ENCODE results near the gene MYL1.

The MYL1 gene

DNA sequence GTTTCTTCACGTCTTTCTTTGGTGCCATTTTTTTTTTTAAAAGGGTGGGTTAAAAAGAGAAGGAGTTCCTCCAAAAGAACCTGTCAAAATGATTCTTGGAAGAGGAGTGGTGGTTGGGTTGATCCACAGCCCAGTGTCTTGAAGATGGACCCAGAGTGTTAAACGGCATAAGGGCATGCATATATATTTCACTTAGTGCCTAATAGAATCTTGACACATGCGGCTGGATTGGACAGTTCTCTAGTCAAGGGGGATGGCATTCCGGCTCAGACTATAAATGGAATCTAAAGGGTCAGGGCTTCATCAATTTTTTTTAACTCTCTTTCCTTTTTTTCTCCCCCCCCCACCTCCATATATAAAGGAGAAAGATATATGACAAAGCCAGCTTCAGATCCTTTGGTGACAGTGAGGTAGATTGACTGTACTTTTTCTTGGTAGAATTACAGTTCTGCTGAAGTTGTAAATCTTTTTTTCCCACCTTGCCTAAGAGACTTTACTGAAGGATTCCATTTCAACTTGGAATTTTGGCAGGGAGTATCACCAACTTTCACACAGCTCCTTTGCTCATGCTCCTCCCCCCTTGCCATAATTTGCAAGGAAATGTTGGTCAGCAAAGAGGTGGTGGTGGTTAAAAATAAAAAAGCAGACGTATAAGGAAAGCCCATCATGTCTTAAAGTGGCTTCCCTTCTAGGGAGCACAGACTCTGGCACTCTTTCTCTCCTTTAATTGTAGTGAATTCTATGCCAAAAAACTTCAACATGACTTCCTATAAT, at the start of gene MYL1:
Gene MYL1 (minus strand): TSS at position 160 of the 774 bp plus-strand sequence. CDS start 132 bp downstream, at position 28.
- H4K20me1 ChIP-seq (ENCODE audit: insufficient read depth, low read length), result no peaks in the 10 kb centered on the region
- no peak within 1 kb of the TSS for H3K4me3 ChIP-seq (ENCODE audit: low read depth, low read length, poor library complexity, severe bottlenecking)
- no peak within 1 kb of the TSS for H3K4me2 ChIP-seq (ENCODE audit: low read length)
- H3K4me1 ChIP-seq (ENCODE audit: insufficient read depth, low read length, severe bottlenecking), result no peaks in the 10 kb centered on the region
- H3K79me2 ChIP-seq (ENCODE audit: insufficient read depth, low read length), result no peaks in the 10 kb centered on the region
- no peaks in the 10 kb centered on the region for H3K9me2 ChIP-seq (ENCODE audit: low read depth, low read length)
- H3K9ac ChIP-seq (ENCODE audit: low read length), result no peak within 1 kb of the TSS
- no peaks in the 10 kb centered on the region for H3F3A ChIP-seq (ENCODE audit: insufficient read depth, low read length)
- no peak within 1 kb of the TSS for H3K27ac ChIP-seq (ENCODE audit: low read depth, low read length, poor library complexity, severe bottlenecking)
- TF ChIP-seq, protein P1, sequence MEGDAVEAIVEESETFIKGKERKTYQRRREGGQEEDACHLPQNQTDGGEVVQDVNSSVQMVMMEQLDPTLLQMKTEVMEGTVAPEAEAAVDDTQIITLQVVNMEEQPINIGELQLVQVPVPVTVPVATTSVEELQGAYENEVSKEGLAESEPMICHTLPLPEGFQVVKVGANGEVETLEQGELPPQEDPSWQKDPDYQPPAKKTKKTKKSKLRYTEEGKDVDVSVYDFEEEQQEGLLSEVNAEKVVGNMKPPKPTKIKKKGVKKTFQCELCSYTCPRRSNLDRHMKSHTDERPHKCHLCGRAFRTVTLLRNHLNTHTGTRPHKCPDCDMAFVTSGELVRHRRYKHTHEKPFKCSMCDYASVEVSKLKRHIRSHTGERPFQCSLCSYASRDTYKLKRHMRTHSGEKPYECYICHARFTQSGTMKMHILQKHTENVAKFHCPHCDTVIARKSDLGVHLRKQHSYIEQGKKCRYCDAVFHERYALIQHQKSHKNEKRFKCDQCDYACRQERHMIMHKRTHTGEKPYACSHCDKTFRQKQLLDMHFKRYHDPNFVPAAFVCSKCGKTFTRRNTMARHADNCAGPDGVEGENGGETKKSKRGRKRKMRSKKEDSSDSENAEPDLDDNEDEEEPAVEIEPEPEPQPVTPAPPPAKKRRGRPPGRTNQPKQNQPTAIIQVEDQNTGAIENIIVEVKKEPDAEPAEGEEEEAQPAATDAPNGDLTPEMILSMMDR (IDR thresholded peaks at IDR 0.05; ENCODE audit: low read length), result no peak
- TF ChIP-seq EZH2 (IDR thresholded peaks at IDR 0.05; ENCODE audit: borderline replicate concordance, low read length), result no peak
- no peak within 1 kb of the TSS for H2AFZ ChIP-seq (ENCODE audit: low read length)
- no peaks in the 10 kb centered on the region for H3K27me3 ChIP-seq (ENCODE audit: insufficient read depth, low read length)
- H3K9me3 ChIP-seq (ENCODE audit: low read length), result no peaks in the 10 kb centered on the region
- H3K36me3 ChIP-seq (ENCODE audit: insufficient read depth, low read length), result no peaks in the 10 kb centered on the region

DNA sequence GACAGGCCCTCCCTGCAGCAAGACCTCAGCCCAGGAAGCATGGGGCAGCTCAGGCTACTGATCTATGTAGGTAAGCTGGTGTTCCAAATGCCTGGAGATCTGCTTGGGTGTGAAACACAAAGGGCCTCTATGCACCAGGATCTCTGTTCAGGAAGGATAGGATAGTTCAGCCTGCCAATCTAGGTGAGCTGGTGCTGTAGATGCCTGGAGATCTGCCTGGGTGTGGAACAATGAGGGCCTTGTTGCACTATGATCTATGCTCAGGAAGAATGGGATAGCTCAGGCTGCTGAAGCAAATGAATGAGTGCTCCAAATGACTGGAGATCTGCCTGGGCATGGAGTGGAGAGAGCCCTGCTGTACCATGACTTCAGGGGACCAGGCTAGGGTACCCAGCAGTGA, 48.9 kb upstream of the MYL1 start:
- H3K9me2 ChIP-seq (ENCODE audit: low read depth, low read length), result no peaks in the 10 kb centered on the region
- H3K27ac ChIP-seq (ENCODE audit: low read depth, low read length, poor library complexity, severe bottlenecking), result no peak overlapping the region
- H3K36me3 ChIP-seq (ENCODE audit: insufficient read depth, low read length), result no peaks in the 10 kb centered on the region
- no peak overlapping the region for H2AFZ ChIP-seq (ENCODE audit: low read length)
- no peak overlapping the region for H3K9ac ChIP-seq (ENCODE audit: low read length)
- no peaks in the 10 kb centered on the region for H3K27me3 ChIP-seq (ENCODE audit: insufficient read depth, low read length)
- H3K4me2 ChIP-seq (ENCODE audit: low read length), result no peak overlapping the region
- H3K79me2 ChIP-seq (ENCODE audit: insufficient read depth, low read length), result no peaks in the 10 kb centered on the region
- no peaks in the 10 kb centered on the region for H3F3A ChIP-seq (ENCODE audit: insufficient read depth, low read length)
- TF ChIP-seq, protein P1 (IDR thresholded peaks at IDR 0.05; ENCODE audit: low read length), result no peak
- no peak for TF ChIP-seq EZH2 (IDR thresholded peaks at IDR 0.05; ENCODE audit: borderline replicate concordance, low read length)
- no peaks in the 10 kb centered on the region for H4K20me1 ChIP-seq (ENCODE audit: insufficient read depth, low read length)
- H3K4me3 ChIP-seq (ENCODE audit: low read depth, low read length, poor library complexity, severe bottlenecking), result no peak overlapping the region
- H3K4me1 ChIP-seq (ENCODE audit: insufficient read depth, low read length, severe bottlenecking), result no peaks in the 10 kb centered on the region
- H3K9me3 ChIP-seq (ENCODE audit: low read length), result no peaks in the 10 kb centered on the region

DNA sequence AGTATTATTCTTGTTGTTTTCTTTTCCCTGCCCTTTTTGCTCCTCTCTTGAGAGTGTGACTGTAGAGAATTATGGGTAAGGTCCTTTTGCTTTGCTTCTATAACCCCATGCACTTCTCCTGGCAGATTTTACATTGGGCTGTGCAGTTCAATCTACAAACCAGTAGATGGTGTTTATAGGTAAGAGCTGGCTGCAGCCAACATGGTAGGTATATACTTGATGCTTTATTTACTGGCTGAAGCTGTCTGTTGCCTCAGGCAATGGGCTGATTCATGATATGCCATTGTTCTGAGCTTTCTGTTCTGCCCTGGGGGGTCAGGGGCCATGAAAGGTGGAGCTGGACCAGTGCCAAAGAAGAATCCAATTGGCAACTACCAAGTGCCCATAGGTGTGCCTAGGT, 48.3 kb upstream of the MYL1 start:
- no peaks in the 10 kb centered on the region for H3K4me1 ChIP-seq (ENCODE audit: insufficient read depth, low read length, severe bottlenecking)
- no peaks in the 10 kb centered on the region for H4K20me1 ChIP-seq (ENCODE audit: insufficient read depth, low read length)
- H3K79me2 ChIP-seq (ENCODE audit: insufficient read depth, low read length), result no peaks in the 10 kb centered on the region
- H3K9me2 ChIP-seq (ENCODE audit: low read depth, low read length), result no peaks in the 10 kb centered on the region
- H3K4me3 ChIP-seq (ENCODE audit: low read depth, low read length, poor library complexity, severe bottlenecking), result no peak overlapping the region
- no peak overlapping the region for H3K27ac ChIP-seq (ENCODE audit: low read depth, low read length, poor library complexity, severe bottlenecking)
- TF ChIP-seq EZH2 (IDR thresholded peaks at IDR 0.05; ENCODE audit: borderline replicate concordance, low read length), result no peak
- TF ChIP-seq, protein P1 (IDR thresholded peaks at IDR 0.05; ENCODE audit: low read length), result peak; percentile 41
- no peak overlapping the region for H2AFZ ChIP-seq (ENCODE audit: low read length)
- no peaks in the 10 kb centered on the region for H3K9me3 ChIP-seq (ENCODE audit: low read length)
- no peak overlapping the region for H3K4me2 ChIP-seq (ENCODE audit: low read length)
- no peaks in the 10 kb centered on the region for H3F3A ChIP-seq (ENCODE audit: insufficient read depth, low read length)
- no peak overlapping the region for H3K9ac ChIP-seq (ENCODE audit: low read length)
- H3K36me3 ChIP-seq (ENCODE audit: insufficient read depth, low read length), result no peaks in the 10 kb centered on the region
- no peaks in the 10 kb centered on the region for H3K27me3 ChIP-seq (ENCODE audit: insufficient read depth, low read length)

All from OCI-LY1 (cell line).